Stomach (tissue), 9 donors: ENCODE measurements around the gene ELMO1. TPM values are rescaled to one million over a fixed set of nuclear protein-coding genes. Genes with fewer than 3 reads are reported as not detected.

Experiments
- DNase-seq, 2 donors: peaks; one replicate each; pipeline versions ENCODE4 v3.0.0 to v3.0.0-alpha.2; 2013 to 2019
- H3K27ac ChIP-seq, 5 donors: fragments of 200-600 bp in 4 of 5; sonication (generic) in 4 of 5; one replicate each; pipeline ENCODE4 v1.5.1; 2013 to 2019; ENCODE audit warnings: mild to moderate bottlenecking in 1 of 5, moderate library complexity in 1 of 5
- H3K27me3 ChIP-seq, 3 donors: fragments of 200-600 bp; sonication (generic); one replicate each; pipeline ENCODE4 v1.5.1; 2017 to 2019; ENCODE audit warnings: mixed run types in 1 of 3
- H3K36me3 ChIP-seq, 4 donors: fragments of 200-600 bp; sonication (generic); 1 replicate in 3 of 4; 2 replicates in 1 of 4; pipeline ENCODE4 v1.5.1; 2016 to 2019
- H3K4me1 ChIP-seq, 4 donors: fragments of 200-600 bp; sonication (generic); one replicate each; pipeline ENCODE4 v1.5.1; 2016 to 2019
- H3K4me3 ChIP-seq, 4 donors: fragments of 200-600 bp; sonication (generic) in 3 of 4; one replicate each; pipeline ENCODE4 v1.5.1; 2016 to 2019; ENCODE audit warnings: mild to moderate bottlenecking in 1 of 4
- H3K9me3 ChIP-seq, 4 donors: fragments of 200-600 bp; sonication (generic); one replicate each; pipeline ENCODE4 v1.5.1; 2016 to 2019
- CTCF ChIP-seq, 7 experiments: fragments of 450-650 bp in 4 of 7; fragments of 200-600 bp in 3 of 7; sonication (generic) in 3 of 7; IDR thresholded peaks; one replicate each; pipeline ENCODE4 v1.5.1; 2016 to 2019; ENCODE audit warnings: antibody characterized with exemption in 7 of 7, control low read depth in 2 of 7, mild to moderate bottlenecking in 1 of 7
- EP300 ChIP-seq: sonication (generic); formaldehyde crosslinking; IDR thresholded peaks from one replicate; pipeline ENCODE4 v1.6.1; 2017; ENCODE audit warnings: antibody characterized with exemption
- POLR2A ChIP-seq, 4 donors: fragments of 450-650 bp; IDR thresholded peaks; one replicate each; pipeline ENCODE4 v1.6.1; 2016; ENCODE audit warnings: antibody characterized with exemption in 4 of 4, control low read depth in 2 of 4, mild to moderate bottlenecking in 1 of 4, moderate library complexity in 1 of 4
- POLR2AphosphoS5 ChIP-seq, 3 donors: sonication (generic); formaldehyde crosslinking; IDR thresholded peaks; one replicate each; pipeline ENCODE4 v1.6.1; 2016; ENCODE audit warnings: antibody characterized with exemption in 3 of 3
- WGBS, 5 donors: extraction: QIAGEN DNeasy Blood & Tissue Kit in 3 of 5; methylation state at CpG; one replicate each; pipeline versions ENCODE4 v1.1.5 to v1.1.7; 2013 to 2018; 5-methylcytosine and 5-hydroxymethylcytosine counted together
- intact Hi-C: fragments of 100-400 bp; cut with DNase I; formaldehyde crosslinking; loops from one replicate; pipeline ENCODE4 v1.15.1; 2023; ENCODE audit warnings: low total_unique reads
- polyA plus RNA-seq, 3 donors: library from polyadenylated mRNA; stranded (reverse); fragments of 200-250 nt; gene quantifications; one replicate each; pipeline ENCODE4 v1.2.3, GENCODE V29; 2013
- total RNA-seq, 5 donors: library from RNA; depleted of rRNA; stranded (reverse); fragments of >200 nt; gene quantifications; one replicate each; pipeline versions ENCODE4 v1.1.0 to v1.2.3, GENCODE V29; 2014 to 2016
- donor health status: healthy with polysubstance abuse.
- donor health status: Bipolar disorder and iron deficiency.
- donor health status: healthy.

The ELMO1 gene
- total and polyA plus RNA-seq, 8 donors = 4.1 to 117 (median 44.8) TPM

GRCh38 chr7:37098762-37099161 is 349.9 kb downstream of the ELMO1 start:
- Histone ChIP-seq H3K27ac (no peak overlapping the region), H3K27me3 (no peaks in the 10 kb centered on the region), H3K9me3 (no peaks in the 10 kb centered on the region), H3K4me1 (peaks cover 0 to 10% (median 6%) of the 10 kb centered on the region in 4 donors), H3K36me3 (peaks cover 0 to 14% (median 4%) of the 10 kb centered on the region in 4 donors), H3K4me3 (no peak overlapping the region)
- no peak for DNase-seq
- intact Hi-C loops = no loop called here
- no peak for TF ChIP-seq POLR2A (IDR thresholded peaks at IDR 0.05)
- no peak for TF ChIP-seq POLR2AphosphoS5 (IDR thresholded peaks at IDR 0.05)
- no peak for TF ChIP-seq EP300
- no peak for TF ChIP-seq CTCF (IDR thresholded peaks at IDR 0.05)
- WGBS, 5 donors = 84 to 91% (median 89%) methylated on average over 2 of the region's 2 CpGs

- H3K9me3 ChIP-seq = no peaks in the 10 kb centered on the region
- H3K27ac ChIP-seq = no peak overlapping the region
- no peaks in the 10 kb centered on the region for H3K27me3 ChIP-seq
- TF ChIP-seq POLR2A (IDR thresholded peaks at IDR 0.05) = no peak
- no peak for TF ChIP-seq POLR2AphosphoS5 (IDR thresholded peaks at IDR 0.05)
- TF ChIP-seq CTCF (IDR thresholded peaks at IDR 0.05) = no peak
- TF ChIP-seq EP300 = no peak
- intact Hi-C loops = no loop called here
- no peak for DNase-seq
- peaks cover 0 to 10% (median 6%) of the 10 kb centered on the region in 4 donors for H3K4me1 ChIP-seq
- no peak overlapping the region for H3K4me3 ChIP-seq
- H3K36me3 ChIP-seq = peaks cover 0 to 14% (median 4%) of the 10 kb centered on the region in 4 donors
- 47 to 99% (median 93%) methylated on average over 1 of the region's 1 CpG for WGBS, 5 donors
Observed at GRCh38 chr7:37097983-37098382, 350.7 kb downstream of the ELMO1 start.

- TF ChIP-seq POLR2A (IDR thresholded peaks at IDR 0.05) = no peak
- Histone ChIP-seq H3K4me3 (no peak overlapping the region), H3K36me3 (peaks cover 0 to 14% (median 4%) of the 10 kb centered on the region in 4 donors), H3K4me1 (peaks cover 0 to 10% (median 6%) of the 10 kb centered on the region in 4 donors), H3K9me3 (no peaks in the 10 kb centered on the region), H3K27me3 (no peaks in the 10 kb centered on the region), H3K27ac (no peak overlapping the region)
- WGBS, 5 donors = 88 to 95% (median 92%) methylated on average over 8 of the region's 8 CpGs
- intact Hi-C loops = no loop called here
- no peak for DNase-seq
Observed at GRCh38 chr7:37097276-37097675, 351.4 kb downstream of the ELMO1 start.

- WGBS, 5 donors = 93 to 99% (median 96%) methylated on average over 6 of the region's 6 CpGs
- Histone ChIP-seq H3K4me1 (peaks cover 0 to 8% (median 6%) of the 10 kb centered on the region in 4 donors), H3K27ac (no peak overlapping the region), H3K27me3 (no peaks in the 10 kb centered on the region), H3K4me3 (no peak overlapping the region), H3K9me3 (no peaks in the 10 kb centered on the region), H3K36me3 (peaks cover 0 to 14% (median 4%) of the 10 kb centered on the region in 4 donors)
- TF ChIP-seq POLR2AphosphoS5 (IDR thresholded peaks at IDR 0.05) = no peak
- TF ChIP-seq CTCF (IDR thresholded peaks at IDR 0.05) = no peak
- no peak for TF ChIP-seq POLR2A (IDR thresholded peaks at IDR 0.05)
- TF ChIP-seq EP300 = no peak
- intact Hi-C loops = no loop called here
- no peak for DNase-seq
Observed at GRCh38 chr7:37096341-37096740, 352.3 kb downstream of the ELMO1 start.

GRCh38 chr7:37095122-37095521 is 353.5 kb downstream of the ELMO1 start:
- H3K27me3 ChIP-seq = no peaks in the 10 kb centered on the region
- no peak for TF ChIP-seq POLR2AphosphoS5 (IDR thresholded peaks at IDR 0.05)
- TF ChIP-seq EP300 = no peak
- TF ChIP-seq CTCF (IDR thresholded peaks at IDR 0.05) = no peak
- TF ChIP-seq POLR2A (IDR thresholded peaks at IDR 0.05) = no peak
- H3K36me3 ChIP-seq = peaks cover 0 to 14% (median 4%) of the 10 kb centered on the region in 4 donors
- no peak overlapping the region for H3K27ac ChIP-seq
- H3K4me3 ChIP-seq = no peak overlapping the region
- intact Hi-C loops = no loop called here
- DNase-seq = no peak
- peaks cover 0 to 10% (median 5%) of the 10 kb centered on the region in 4 donors for H3K4me1 ChIP-seq
- no peaks in the 10 kb centered on the region for H3K9me3 ChIP-seq
- WGBS, 5 donors = 22 to 36% (median 28%) methylated on average over 1 of the region's 1 CpG
